ENCODE data around the gene RIMS3.
"Not testable (repeated sequence)": the region's sequence is repeated elsewhere in the genome, so short reads cannot be mapped to it uniquely, and the experiment has no call there.

RIMS3 gene

GRCh38 chr1:40665335-40666171 lies at the start of gene RIMS3:
Gene RIMS3, minus strand, starts transcription at chr1:40665682. Its CDS starts 23,757 bp downstream, at chr1:40641925.
- peak; percentile 70 to 81 for DNase-seq (ENCODE audit: low read depth in 1 of 2, low spot score in 1 of 2)

- no peak for DNase-seq (ENCODE audit: low read depth in 1 of 2, low spot score in 1 of 2)
Observed at GRCh38 chr1:40712997-40713396, 47.5 kb upstream of the RIMS3 start.

DNA sequence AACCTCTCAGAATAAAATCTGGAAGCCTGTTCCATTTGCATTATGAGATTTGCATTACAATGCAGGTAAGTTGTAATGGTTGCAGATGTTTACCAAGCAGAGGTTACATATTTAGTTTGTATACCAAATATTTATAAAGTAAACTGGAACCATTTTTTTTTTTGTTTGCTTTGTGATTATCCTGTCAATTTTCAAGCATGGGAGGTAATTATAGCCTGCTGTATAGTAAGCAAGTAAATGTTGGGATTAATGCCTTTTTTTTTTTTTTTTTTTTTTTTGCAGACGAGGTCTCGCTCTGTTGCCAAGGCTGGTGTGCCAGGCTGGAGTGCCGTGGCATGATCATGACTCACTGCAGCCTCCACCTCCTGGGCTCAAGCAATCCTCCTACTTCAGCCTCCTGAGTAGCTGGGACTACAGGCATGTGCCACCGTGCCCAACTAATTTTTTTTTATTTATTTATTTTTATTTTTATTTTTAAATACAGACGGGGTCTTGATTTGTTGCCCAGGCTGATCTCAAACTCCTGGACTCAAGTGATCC lies 47.0 kb upstream of the RIMS3 start:
- DNase-seq (ENCODE audit: low read depth in 1 of 2, low spot score in 1 of 2) = no peak

DNA sequence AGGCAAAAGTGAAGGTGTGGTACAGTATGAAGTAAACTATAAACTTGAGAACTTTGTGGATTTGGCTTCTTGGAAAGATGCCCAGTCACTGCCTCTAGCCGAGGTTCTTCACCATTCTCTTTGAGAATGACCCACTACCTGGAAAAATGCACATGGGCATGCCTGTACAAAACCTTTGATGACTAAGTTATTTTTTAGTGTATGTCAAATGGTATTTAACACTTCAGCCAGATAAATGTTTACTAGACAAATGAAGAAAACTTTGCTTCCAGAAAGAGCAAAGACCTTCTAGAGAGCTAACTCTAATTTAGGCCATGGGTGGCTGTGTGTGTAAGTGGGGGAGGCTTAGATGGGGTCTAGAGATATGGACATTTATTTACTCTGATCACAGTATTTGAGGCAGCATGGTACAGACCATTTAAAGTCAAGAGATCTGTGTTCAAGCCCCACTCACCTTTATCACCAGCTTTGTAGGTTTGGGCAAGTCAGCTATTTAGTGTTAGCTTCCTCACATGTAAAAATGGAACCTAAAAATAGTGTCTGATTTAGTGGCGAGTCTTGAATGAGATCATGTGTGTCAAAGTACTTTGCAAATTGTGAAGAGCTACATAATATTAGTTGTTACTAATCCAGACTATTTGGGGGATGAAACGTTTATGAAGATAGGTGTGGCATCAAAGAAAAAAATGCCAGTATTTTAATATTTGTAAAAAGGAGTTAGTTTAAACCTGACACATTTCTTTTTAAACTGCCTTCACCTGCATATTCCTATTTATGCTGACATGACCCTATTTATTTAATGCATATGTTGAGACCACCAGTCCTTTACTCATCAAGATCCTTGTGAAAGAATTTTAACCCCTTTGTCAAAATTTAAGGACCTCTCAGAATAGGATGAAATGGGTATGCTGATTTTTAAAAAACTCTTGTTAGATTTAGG lies 46.3 kb upstream of the RIMS3 start:
- DNase-seq (ENCODE audit: low read depth in 1 of 2, low spot score in 1 of 2) = no peak

DNA sequence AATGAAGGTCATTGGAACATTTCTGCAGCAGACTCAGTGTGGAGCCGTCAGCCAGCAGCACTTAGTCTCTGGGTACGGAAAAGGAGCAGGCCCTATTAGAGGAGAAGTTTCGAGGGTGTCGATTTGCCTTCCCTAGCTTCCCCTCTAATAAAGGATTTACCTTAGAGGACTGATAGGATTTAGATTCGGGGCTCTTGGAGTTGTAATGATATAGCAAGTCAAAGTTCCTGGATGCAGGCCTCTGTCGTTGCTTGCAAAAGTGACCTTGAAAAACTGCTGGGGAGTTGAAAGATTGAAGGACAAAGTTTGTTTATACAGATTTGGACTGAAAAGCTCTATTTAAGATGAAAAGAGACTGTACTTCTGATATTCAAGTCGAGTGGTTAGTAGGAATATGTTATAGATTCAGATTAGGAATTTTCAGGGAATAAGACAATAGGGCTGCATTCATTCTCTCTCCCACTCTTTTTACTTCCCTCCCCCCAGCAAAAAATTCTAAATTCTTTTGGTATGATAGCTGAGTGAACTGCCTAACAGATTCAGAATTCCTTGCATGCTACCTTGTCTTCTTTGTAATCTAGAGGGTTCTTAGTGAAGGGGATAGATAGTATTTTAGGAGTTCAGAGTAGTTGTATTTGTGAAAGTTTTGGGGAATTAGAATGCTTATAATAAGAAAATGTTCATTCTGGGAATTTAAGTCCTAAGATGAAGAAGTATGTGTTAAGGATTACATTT lies 45.3 kb upstream of the RIMS3 start:
- no peak for DNase-seq (ENCODE audit: low read depth in 1 of 2, low spot score in 1 of 2)

- no peak for DNase-seq (ENCODE audit: low read depth in 1 of 2, low spot score in 1 of 2)
Observed at GRCh38 chr1:40709802-40710278, 44.4 kb upstream of the RIMS3 start.

- DNase-seq (ENCODE audit: low read depth in 1 of 2, low spot score in 1 of 2) = peak; percentile 16 to 44
Observed at GRCh38 chr1:40709100-40709801, 43.8 kb upstream of the RIMS3 start.

DNA sequence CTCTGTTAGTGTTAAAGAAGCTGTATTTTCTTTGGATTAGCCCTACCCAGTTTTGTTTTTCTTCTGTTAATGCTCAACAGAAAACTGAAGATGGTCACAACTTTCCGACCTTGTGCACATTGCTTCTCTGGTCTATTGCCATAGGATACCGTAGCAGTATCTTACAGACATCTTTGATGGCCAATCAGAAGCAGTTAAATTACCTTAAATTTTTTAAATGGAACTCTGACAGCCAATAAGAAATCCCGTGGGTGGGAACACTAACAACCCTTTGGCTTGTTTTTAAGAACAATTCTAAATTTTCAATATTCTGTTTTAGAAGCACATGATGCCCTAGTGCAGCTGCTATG lies 43.2 kb upstream of the RIMS3 start:
- no peak for DNase-seq (ENCODE audit: low read depth in 1 of 2, low spot score in 1 of 2)

- DNase-seq (ENCODE audit: low read depth in 1 of 2, low spot score in 1 of 2) = no peak
Observed at GRCh38 chr1:40706626-40707025, 41.1 kb upstream of the RIMS3 start.

DNA sequence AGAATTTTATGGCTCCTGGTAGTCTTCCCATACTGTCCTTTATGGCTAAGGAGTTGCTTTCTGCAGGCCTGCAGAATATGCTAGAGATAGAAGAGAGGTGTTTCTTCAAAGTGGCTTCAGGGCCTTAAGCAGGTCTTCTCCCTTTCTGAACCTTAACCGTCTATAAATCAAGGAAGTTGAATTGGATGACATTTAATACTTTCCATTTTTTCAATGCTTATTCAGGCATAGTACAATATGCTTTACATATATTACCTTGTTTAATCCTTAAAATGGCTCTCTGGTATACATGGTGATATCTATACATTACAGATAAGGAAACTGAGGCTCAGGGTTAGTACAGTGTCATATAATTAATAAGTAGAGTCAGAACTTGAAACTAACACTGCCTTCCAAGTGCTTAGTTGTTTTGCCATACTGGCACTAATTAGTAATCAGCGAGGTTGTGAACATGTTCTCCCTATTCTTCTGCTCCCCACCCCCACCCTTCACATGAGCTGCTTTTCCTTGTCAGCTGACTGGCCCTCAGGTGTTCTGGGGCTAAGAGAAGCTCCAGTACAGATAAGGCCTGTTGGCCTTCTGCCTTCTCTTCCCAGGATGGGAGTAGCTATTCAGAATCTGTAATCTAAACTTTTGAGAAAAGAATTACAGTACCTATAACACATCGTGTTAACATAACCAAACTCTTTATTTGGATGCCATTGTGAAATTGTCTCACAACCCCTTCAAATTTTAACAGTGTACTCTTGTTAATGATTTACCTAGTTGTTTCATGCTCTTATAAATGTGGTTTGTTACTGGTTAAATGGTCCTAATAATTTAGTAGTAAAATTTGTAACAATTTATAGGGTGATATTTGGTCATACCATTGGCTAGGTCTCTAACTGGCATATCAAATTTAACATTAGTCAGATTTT lies 39.6 kb upstream of the RIMS3 start:
- DNase-seq (ENCODE audit: low read depth in 1 of 2, low spot score in 1 of 2) = no peak

GRCh38 chr1:40703316-40703715 lies 37.8 kb upstream of the RIMS3 start:
- no peak for DNase-seq (ENCODE audit: low read depth in 1 of 2, low spot score in 1 of 2)

DNA sequence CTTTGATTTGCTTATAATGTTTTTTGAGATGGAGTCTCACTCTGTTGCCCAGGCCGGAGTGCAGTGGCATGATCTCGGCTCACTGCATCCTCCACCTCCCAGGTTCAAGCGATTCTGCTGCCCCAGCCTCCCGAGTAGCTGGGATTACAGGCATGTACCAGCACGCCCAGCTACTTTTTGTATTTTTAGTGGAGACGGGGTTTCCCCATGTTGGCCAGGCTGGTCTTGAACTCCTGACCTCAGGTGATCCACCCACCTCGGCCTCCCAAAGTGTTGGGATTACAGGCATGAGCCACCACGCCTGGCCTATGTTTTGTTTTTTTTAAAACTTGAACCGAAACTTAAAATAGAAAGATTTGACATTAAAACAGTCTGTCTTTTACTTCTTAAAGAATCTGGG lies 37.3 kb upstream of the RIMS3 start:
- DNase-seq (ENCODE audit: low read depth in 1 of 2, low spot score in 1 of 2) = not testable (repeated sequence)

GRCh38 chr1:40701684-40702083 lies 36.2 kb upstream of the RIMS3 start:
- no peak for DNase-seq (ENCODE audit: low read depth in 1 of 2, low spot score in 1 of 2)

GRCh38 chr1:40699787-40700186 lies 34.3 kb upstream of the RIMS3 start:
- DNase-seq (ENCODE audit: low read depth in 1 of 2, low spot score in 1 of 2) = no peak

GRCh38 chr1:40697436-40697835 lies 32.0 kb upstream of the RIMS3 start:
- no peak for DNase-seq (ENCODE audit: low read depth in 1 of 2, low spot score in 1 of 2)

DNA sequence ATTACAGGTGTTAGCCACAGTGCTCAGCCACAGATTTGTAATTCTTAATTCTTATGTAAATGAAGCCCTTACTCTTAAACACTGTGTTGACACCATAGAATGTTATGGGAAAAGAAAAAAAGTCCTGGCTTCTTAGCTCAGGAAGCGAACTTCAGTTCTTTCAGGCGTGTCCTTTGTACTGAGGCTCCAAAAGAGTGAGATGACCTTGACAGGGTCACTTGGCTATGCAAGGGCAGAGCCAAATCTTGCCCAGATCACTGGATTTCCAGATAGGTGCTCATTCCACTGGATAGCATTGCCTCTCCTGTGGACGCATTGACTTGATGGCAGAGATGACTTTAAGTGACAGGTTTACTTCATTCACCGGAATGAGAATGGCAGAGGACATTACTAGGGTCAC lies 30.8 kb upstream of the RIMS3 start:
- DNase-seq (ENCODE audit: low read depth in 1 of 2, low spot score in 1 of 2) = no peak

DNA sequence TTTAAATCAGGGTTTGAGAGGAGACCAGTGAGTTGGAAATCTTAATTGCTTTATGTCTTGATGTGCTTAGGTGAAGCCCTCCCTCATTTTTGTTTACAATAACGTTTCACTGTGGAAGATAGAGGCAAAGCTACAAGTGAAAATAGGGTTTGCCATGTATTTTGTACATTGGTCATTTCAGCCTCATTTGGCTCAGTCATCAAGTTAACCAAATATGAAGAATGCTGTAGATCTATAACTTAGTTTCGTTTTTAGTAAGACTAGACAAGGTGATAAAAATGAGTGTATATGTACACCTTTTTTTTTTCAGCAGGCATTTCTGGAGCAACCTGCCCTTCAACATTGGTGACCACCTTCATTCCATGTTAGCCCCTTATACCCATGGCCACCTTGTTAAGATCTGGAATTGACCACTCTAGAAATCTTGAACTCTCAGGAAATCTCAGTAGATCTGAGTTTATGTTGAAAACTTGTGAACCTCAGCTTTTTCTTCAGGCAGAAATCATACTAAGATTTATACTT lies 28.9 kb upstream of the RIMS3 start:
- no peak for DNase-seq (ENCODE audit: low read depth in 1 of 2, low spot score in 1 of 2)

- no peak for DNase-seq (ENCODE audit: low read depth in 1 of 2, low spot score in 1 of 2)
Observed at GRCh38 chr1:40693425-40693824, 27.9 kb upstream of the RIMS3 start.

GRCh38 chr1:40692429-40692895 lies 27.0 kb upstream of the RIMS3 start:
- no peak for DNase-seq (ENCODE audit: low read depth in 1 of 2, low spot score in 1 of 2)
